Measurements from ENCODE around the gene HIGD1A.
"Not testable (repeated sequence)": the region's sequence is repeated elsewhere in the genome, so short reads cannot be mapped to it uniquely, and the experiment has no call there.

HIGD1A gene

DNA sequence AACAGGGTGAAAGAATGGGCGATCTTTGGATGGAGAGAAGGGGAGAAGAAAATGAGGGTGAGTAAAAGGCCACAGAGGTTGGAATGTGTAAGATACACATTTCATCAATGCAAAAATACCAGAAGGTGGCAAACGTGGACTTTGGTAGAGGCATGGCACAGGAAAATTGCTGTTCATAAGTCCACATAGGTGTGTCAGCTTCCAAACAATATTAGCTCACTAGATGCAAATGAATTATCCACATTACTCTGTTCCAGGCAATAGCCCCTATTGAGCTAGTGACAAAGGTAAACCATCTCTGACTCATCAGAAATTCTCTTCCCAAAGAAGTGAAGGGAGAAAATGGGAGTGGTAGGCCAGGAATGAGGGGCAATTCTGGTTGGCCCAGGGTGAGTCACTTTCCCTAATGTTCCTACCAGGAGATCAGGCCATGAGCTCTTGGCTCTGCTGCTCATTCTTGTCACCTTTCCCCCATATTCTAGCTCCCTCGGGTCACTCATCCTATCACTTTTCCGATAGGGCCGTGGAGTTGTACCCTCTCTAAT lies 24.9 kb upstream of the HIGD1A start:
- no peak for DNase-seq

DNA sequence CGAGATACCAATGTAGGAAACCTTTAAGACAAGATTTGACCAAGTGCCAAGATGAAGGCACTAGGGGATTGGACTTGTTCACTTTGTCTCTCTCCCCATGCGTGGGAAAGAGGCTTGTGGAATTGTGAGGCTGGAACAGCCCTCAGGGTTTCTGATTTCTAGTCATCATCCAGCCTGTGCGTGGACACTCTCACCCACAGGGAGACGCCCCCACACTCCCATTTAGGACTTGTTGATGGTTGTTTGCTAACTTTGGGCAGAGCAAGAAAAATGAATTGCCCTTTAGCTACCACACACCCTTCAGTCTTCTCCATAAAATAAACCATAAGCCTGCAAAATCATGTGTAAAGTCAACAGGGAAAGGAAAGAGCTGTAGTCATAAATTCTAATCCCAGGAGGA lies 23.4 kb upstream of the HIGD1A start:
- DNase-seq: no peak

DNA sequence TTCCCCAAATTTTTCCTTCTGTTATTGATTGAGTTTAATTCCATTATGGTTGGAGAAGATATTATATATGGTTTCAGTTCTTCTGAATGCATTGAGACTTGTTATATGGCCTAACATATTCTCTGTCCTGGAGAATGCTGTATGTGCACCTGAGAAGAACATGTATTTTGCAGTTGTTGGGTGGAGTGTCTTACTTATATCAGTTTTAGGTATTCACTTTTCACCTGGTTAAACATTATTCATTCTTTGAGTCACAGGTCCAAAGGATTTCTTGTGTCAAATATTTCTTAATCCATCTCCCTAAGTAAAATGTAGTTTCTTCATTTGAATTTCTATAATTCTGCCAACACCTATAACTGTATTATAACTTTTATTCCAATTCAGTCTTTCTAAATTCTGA lies 22.7 kb upstream of the HIGD1A start:
- DNase-seq: no peak

DNA sequence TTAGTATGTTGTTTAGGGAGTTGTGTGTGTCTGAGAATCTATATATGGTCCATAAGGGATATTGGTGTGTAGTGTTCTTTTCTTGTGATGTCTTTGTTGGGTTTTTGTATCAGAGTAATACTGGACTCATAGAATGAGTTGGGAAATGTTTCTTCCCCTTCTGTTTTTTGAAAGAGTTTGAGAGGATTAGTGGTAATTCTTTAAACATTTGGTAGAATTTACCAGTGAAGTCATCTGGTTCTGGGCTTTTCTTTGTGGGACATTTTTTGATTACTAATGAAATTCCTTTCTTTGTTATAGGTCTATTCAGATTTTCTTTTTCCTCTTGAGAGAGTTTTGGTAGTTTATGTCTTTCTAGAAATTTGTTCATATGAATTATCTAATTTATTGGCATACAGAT lies 21.9 kb upstream of the HIGD1A start:
- no peak for DNase-seq

DNA sequence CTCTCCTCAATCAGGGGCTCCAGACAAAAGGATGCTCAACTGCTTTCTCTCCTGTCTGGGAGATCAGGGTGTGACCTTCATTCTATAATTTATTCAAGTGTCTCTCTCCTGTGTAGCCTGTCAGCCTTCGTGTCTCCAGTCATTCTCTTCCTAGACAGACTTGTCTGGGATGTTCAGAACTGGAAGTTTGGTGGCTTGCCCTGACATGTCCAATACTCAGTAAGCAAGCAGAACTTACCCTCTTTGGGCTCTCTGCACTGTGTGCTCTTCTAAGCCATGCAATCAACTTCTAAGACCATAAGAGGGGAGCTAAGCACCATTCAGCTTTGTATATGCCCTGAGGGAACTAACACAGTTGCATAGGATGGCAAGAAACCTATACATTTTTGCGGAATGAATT lies 19.1 kb upstream of the HIGD1A start:
- DNase-seq: no peak

DNA sequence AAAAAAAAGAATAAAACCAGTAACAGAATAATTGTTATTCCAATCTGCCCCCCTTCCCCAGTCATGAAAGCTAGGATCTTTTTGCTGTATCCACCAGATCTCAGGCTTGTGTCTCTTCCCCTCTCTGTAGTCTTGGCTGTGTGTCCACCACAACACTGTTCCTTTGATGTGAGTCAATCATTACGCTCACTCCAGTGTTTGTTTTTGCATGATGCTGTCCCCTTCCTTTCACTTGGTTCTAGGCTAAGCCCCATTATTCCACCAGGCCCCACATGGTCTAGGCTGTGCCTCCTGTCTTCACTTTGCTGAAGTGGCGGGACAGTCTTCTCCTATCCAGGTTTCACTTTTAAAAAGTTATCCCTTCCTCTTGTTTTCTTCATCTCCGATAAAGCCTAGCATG lies 18.5 kb upstream of the HIGD1A start:
- DNase-seq: no peak

DNA sequence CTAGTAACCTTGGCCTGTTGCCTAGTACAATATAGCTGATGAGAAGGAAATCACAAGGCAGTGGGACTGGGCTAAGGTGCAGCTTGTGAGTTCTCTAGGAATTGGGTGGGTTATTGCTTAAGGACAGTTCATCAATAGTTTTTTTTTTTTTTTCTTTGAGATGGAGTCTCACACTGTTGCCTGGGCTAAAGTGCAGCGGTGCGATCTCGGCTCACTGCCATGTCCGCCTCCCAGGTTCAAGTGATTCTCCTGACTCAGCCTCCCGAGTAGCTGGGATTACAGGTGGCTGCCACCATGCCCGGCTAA lies 16.4 kb upstream of the HIGD1A start:
- DNase-seq: no peak

DNA sequence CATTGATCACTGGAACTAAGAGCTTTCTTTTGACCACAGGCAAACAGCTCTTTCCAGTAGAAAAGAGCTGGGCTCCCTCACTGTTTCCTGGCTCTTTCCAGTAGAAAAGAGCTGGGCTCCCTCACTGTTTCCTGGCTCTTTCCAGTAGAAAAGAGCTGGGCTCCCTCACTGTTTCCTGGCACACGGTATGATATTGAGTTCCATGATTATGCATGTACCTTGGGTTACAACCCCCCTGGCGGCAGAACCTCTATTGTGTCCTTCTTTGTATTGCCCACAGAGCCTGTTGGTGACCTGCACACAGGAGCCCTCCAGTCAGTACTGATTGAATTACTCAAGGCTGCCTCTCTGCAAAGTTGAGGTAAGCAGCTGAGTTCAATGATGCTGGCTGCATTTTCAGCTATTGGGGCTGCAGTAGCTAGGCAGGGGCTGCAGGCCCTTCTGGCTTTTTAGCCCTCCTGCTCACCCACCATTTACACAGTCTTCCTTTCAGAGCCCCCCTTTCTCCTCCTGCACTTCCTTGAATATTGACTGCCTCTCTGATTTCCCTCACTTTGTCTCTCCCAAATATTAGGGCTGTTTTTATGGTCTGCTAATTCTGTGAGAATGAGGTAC lies 15.2 kb upstream of the HIGD1A start:
- peak; percentile 25 for DNase-seq

DNA sequence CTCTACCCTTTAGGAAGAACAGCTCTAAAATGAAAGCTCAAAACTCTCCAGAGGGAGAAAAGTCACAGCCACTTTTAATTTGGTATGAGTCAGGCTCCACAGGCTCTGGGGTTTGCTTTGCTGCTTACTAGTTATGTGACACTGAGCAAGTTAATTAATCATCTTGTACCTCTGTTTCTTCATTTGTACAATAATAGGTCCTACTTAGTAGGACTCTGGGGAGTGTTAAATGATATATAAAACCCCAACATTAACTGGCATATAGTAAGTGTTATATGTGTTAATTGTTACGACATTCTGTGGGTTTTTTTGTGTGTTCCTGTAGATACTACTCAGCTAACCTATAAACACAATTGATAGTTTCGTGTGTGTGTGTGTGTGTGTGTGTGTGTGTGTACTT lies 11.5 kb upstream of the HIGD1A start:
- DNase-seq: no peak

DNA sequence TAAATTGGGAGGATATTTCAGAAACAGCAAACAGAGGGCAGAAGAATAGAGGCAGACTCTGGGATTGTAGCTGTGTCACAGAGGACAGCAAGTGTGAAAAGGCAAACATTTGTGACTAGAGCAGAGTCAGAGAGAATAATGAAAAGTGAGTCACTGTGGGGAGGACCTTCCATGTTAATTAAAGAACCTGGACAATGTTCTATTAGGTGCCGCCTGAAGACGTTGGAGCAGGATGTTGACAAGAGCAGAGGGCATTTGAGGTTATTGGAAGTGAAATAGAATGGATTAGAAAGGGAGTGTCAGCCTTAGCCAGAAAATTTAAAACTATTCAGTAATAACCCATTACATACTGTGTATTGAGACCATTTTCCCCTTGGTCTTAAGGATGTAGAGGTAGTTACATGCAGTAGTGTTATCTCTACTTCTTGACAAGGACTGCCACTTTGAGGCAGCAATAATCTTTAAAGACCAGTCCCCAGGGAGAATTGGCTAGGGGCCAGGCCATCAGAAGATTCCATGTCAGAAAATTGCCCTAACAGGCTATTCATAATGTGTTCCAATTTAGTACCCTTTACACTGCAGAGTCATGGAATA lies 10.7 kb upstream of the HIGD1A start:
- DNase-seq: peak; percentile 71

DNA sequence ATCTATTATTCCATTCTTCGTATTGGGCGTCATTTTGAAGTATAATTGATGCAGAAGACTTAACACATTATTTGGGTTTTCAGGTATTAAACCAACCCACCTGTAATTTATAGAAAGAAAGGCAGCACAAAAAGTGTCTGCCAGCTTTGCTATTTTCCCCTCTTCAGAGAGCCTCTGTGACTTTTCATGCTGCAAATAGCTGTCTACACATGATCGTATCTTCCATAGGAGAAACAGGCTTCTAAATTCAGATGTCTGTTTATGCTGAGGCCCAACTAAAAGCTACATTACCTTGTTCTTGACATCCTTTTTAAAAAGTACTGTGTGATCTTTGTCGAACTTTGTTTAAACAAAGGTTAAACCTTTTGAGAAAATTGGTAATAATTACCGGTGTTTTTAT lies 10.0 kb upstream of the HIGD1A start:
- DNase-seq: no peak

DNA sequence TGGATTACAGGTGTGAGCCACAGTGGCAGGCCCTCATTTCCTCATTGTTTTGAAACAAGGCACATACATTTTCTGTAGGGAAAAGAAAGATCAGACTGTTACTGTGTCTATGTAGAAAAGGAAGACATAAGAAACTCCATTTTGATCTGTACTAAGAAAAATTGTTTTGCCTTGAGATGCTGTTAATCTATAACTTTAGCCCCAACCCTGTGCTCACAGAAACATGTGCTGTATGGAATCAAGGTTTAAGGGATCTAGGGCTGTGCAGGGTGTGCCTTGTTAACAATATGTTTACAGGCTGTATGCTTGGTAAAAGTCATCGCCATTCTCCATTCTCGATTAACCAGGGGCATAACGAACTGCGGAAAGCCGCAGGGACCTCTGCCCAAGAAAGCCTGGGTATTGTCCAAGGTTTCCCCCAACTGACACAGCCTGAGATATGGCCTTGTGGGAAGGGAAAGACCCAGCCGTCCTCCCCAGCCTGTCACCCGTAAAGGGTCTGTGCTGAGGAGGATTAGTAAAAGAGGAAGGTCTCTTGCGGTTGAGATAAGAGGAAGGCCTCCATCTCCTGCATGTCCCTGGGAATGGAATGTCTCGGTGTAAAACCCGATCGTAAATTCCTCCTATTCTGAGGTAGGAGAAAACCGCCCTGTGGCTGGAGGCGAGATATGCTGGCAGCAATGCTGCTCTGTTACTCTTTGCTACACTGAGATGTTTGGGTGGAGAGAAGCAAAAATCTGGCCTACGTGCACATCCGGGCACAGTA lies 7.0 kb upstream of the HIGD1A start:
- peak; percentile 93 for DNase-seq

DNA sequence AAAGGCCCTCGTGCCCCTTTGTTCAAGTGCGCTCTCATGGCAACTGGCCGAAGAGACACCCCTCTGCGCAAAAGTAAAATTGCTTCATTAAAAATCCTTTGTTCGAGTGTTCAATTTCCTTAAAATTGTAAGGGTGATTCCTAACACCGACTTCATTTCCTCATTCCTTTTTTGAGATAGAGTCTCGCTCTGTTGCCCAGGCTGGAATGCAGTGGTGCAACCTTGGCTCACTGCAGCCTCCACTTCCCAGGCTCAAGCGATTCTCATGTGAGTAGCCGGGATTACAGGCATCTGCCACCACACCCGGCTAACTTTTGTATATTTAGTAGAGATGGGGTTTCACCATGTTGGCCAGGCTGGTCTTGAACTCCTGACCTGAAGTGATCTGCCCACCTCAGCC lies 6.4 kb upstream of the HIGD1A start:
- DNase-seq: not testable (repeated sequence)

DNA sequence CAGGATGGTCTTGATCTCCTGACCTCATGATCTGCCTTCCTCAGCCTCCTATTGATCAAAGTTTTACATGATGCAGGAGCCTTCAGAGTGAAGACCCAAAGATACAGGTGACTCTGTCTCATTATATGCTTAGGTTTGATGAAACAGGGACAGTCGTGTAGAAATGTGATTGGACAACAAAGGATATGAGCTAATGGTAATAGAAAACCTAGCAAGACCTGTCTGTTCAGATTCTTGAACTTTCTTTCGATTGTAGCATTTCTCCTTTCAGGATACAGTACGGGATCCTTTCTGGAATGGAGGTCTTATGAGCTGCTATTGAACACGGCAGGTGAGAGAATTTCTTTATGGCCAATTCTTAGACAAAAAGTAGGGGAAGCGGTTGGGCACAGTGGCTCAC lies 4.9 kb upstream of the HIGD1A start, which contains the start of gene ACKR2:
Gene ACKR2 (plus strand): TSS at position 244 of the 400 bp plus-strand sequence. CDS start 55,058 bp downstream, outside the sequence.
- no peak for DNase-seq

DNA sequence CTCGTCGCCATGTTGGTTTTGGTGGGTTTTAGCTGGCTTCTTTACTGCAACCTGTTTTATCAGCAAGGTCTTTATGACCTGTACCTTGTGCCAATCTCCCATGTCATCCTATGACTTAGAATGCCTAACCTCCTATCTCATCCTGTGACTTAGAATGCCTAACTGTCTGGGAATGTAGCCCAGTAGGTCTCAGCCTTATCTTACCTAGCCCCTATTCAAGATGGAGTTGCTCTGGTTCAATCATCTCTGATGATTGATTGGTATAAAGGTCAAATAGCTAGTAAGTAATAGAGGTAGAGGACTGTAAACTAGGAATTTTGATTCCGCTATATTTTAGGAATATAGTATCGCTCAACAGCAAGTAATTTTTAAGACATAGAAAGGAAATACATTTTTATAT lies 3.6 kb upstream of the HIGD1A start:
- no peak for DNase-seq

DNA sequence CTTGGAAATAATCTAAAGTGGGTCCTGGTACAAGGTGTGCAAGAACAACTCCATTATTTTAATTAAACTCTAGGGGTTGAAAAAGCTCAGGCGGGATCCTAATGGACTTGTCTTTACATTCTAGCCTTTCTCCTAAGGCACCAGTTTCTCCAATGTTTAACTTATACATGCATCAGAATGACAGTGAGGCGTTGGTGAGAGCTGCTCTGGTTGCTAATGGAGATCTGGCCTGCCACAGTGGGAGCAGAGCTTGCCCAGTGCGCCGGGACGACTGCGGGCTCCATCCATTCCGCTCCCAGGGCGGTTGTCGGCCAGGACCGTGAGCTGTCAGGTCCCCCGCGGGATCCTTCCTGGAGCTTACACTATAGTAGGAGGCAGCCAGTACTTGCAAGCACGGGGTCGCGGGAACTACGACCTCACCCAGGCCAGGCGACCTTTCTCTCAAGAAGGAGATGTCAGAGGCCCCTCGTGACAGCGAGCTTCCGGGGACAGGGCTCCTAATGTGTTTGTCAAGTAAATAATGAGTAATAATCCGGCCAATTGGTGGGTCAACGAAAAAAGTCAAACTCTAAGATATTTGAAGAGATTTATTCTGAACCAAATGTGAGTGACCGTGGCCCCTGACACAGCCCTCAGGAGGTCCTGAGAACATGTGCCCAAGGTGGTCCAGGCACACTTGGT lies 991 bp upstream of the HIGD1A start:
- DNase-seq: no peak

DNA sequence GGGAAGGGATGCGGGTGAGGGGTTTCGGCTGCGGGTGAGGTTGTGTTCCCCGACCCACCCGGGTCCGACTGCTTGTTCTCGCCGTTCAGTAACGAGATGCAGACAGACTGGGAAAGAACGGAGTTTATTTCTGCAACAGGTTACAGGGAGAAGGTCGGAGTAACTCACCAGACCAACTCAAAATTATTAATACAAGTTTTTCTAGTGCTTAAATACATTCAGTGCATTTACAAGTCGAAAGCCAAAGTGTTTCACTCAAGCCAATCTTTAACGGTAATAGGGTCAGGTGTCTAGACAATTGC lies 492 bp upstream of the HIGD1A start:
- DNase-seq: no peak

DNA sequence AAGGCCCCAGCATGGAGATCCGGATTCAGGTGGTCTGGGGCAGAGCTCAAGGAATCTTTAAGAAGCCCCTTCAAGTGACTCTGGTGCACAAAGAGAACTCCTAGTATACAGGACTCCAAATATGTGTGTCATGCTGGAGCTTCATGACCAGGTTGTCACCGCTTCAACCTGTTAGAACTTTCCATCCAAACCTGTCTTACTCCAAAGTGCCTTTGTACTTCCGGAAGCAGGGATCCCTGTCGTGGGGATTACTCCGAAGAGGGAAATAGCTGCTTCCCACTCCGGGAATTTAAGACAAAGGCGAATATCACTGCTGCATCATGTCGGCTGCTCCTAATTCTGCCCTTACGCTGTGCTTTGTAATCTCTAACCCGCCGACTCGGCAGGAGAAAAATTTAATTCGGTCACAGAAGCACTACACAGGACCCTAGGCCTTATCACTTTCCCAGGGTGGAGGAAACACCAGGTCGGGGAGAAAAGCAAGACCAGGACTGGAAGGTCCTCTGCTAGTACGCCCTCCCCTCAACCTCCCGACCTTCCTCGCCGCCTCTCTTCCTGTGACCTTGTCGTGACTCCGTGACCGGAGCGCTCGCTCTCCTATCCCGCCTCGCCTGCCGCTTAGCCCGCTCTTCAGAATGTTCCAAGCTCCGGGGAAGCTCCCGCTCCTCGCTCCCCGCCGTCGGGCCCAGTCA lies 730 bp downstream of the HIGD1A start:
- DNase-seq: peak; percentile 75

DNA sequence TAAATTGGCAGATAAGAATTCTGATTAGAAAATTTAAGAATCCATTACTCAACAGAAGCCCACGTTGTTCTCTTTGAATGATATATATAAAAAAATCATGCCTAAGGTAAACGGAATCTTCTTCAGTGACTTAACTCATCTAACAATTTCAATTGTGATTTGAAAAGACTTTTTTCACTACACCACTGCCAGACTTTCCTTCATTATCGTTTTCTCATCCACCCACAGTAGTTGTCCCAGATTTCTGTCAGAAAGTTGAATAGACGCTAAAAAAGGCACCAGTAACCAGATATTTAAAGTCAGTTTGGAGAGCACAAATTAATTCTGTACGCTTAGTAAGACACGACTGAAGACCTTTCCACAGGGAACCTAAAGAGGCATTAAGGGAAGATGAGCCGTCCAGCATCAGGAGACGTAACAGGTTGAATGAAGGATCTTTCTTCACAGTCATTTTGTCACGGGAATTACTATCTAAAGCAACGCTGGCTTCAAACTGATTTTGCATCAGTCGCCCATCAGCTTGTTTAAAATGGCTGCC lies 1.3 kb downstream of the HIGD1A start:
- no peak for DNase-seq

DNA sequence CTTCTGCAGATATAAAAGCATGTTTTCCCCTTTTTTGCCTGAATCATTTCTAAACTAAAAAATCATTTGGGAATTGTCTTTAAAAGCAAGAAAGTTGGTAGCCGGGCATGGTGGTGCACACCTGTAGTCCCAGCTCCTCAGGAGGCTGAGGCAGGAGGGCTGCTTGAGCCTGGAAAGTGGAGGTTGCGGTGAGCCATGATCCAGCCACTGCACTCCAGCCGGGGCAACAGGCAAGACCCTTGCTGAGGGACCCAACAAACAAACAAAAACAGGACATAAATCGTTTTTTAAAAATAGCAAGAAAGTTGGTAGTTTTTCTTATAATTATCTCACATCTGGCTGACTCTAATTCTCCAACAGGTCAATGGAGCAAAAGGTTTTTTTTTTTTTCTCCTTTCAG lies 2.5 kb downstream of the HIGD1A start:
- no peak for DNase-seq

DNA sequence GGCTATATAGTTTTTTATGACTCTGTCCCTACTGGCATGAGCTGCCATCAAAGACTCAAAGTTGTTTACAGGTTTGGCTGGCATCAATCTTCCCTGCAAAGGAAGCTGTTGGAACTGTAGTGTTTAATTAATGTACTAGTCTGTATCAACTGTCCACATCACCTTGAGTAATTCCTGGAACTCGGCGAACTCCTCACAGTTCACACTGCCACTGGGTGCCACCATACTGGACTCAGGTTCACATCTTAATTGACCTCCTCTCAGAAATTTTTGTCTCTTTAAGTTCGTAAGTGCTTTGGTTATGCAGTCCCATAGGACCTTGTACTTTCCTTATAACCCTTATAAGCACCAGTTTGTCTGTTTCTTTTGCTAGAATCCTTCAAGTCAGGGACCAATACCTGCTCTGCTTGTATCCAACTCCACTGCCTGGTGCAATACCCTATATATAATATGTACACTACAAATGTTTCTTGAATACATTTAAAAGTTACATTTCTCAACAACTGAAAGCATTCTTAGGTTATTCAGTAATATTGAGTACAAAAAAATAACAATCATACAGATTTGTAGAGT lies 3.2 kb downstream of the HIGD1A start:
- no peak for DNase-seq

DNA sequence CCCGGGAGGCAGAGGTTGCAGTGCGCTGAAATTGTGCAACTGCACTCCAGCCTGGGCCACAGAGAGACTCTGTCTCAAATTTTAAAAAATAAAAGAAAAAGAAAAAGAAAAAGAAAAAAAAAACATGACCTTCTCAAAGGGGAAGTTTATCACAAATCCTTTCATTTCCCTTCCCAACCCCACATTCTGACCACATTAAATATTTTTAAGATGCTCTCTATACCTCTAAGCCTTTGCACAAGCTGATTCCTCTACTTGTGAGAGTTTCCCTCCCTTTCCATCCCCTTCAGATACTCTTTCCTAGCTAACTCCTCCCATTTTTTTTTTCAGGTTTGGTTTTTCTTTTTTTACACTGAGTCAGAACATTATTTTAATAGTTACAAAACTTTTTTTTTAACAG lies 4.0 kb downstream of the HIGD1A start:
- DNase-seq: no peak

DNA sequence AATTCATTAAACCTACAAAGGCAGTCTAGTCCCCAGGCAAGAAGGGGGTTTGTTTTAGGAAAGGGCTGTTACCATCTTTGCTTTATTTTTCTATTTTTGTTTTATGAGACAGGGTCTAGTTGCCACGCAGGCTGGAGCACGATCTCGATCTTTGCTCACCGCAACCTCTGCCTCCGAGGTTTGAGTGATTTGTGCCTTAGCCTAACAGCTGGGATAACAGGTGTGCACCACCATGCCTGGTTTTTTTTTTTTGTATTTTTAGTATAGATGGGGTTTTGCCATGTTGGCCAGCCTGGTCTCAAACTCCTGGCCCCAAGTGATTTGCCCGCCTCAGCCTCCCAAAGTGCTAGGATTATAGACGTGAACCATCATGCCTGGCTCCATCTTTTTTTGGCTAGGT lies 4.9 kb downstream of the HIGD1A start:
- no peak for DNase-seq
